GM23338 (cell line): ENCODE data around the gene ATP6V1E1. TPM values are rescaled to one million over a fixed set of nuclear protein-coding genes. Genes with fewer than 3 reads are reported as not detected.

Experiments used
- ATAC-seq: fragments of 200-7000 bp; cut with Tn5 transposase; 3 replicates; pipeline ENCODE4 v1.9.1; 2020
- DNase-seq: peaks from one replicate; pipeline ENCODE4 v3.0.0-alpha.2; 2015; ENCODE audit warnings: low spot score
- H2AFZ ChIP-seq: fragments of 200-600 bp; sonication (generic); 2 replicates; pipeline ENCODE4 v1.8.0; 2016; ENCODE audit warnings: antibody characterized with exemption, mild to moderate bottlenecking, moderate library complexity
- H3F3A ChIP-seq: fragments of 200-600 bp; sonication (generic); replicated peaks from 2 replicates; pipeline ENCODE4 v1.8.0; 2017; ENCODE audit warnings: antibody characterized with exemption, mixed run types, low read depth
- H3K27ac ChIP-seq: fragments of 200-600 bp; sonication (generic); 2 replicates; pipeline ENCODE4 v1.6.1; 2016; ENCODE audit warnings: low read depth
- H3K27me3 ChIP-seq: fragments of 200-600 bp; sonication (generic); 2 replicates; pipeline ENCODE4 v1.8.0; 2016; ENCODE audit warnings: mild to moderate bottlenecking, mixed run types, moderate library complexity; ENCODE audit not compliant: insufficient read depth
- H3K36me3 ChIP-seq: fragments of 200-600 bp; sonication (generic); 2 replicates; pipeline ENCODE4 v1.8.0; 2016; ENCODE audit warnings: mild to moderate bottlenecking; ENCODE audit not compliant: insufficient read depth
- H3K4me1 ChIP-seq: fragments of 200-600 bp; sonication (generic); 2 replicates; pipeline ENCODE4 v1.8.0; 2016; ENCODE audit warnings: mild to moderate bottlenecking, moderate library complexity; ENCODE audit not compliant: insufficient read depth
- H3K4me2 ChIP-seq: fragments of 200-600 bp; sonication (generic); 2 replicates; pipeline ENCODE4 v1.7.1; 2017; ENCODE audit warnings: mixed run types
- H3K4me3 ChIP-seq: fragments of 200-600 bp; sonication (generic); 2 replicates; pipeline ENCODE4 v1.6.1; 2016; ENCODE audit warnings: mixed run types
- H3K79me2 ChIP-seq: fragments of 200-600 bp; sonication (generic); replicated peaks from 2 replicates; pipeline ENCODE4 v1.8.0; 2017; ENCODE audit warnings: mild to moderate bottlenecking; ENCODE audit not compliant: insufficient read depth
- H3K9me2 ChIP-seq: fragments of 200-600 bp; sonication (generic); 2 replicates; pipeline ENCODE4 v1.8.0; 2017; ENCODE audit not compliant: insufficient read depth
- H4K20me1 ChIP-seq: fragments of 200-600 bp; sonication (generic); replicated peaks from 2 replicates; pipeline ENCODE4 v1.8.0; 2017; ENCODE audit warnings: mild to moderate bottlenecking; ENCODE audit not compliant: insufficient read depth
- H3K27ac Mint-ChIP-seq: 2 replicates; pipeline ENCODE4 v1.8.0; 2020; ENCODE audit warnings: inconsistent platforms, mild to moderate bottlenecking, moderate library complexity, mixed read lengths
- H3K27me3 Mint-ChIP-seq: 3 replicates; pipeline ENCODE4 v1.8.0; 2022; ENCODE audit warnings: low read depth, mild to moderate bottlenecking, moderate library complexity, mixed read lengths, inconsistent platforms; ENCODE audit not compliant: insufficient read depth, poor library complexity
- H3K36me3 Mint-ChIP-seq: 3 replicates; pipeline ENCODE4 v1.8.0; 2021; ENCODE audit warnings: low read depth, mild to moderate bottlenecking, inconsistent platforms, moderate library complexity, mixed read lengths
- H3K4me1 Mint-ChIP-seq: 3 replicates; pipeline ENCODE4 v1.8.0; 2020; ENCODE audit warnings: mild to moderate bottlenecking, inconsistent platforms, mixed read lengths
- H3K4me3 Mint-ChIP-seq: 3 replicates; pipeline ENCODE4 v1.8.0; 2021; ENCODE audit warnings: moderate library complexity, mild to moderate bottlenecking, inconsistent platforms, mixed read lengths
- H3K9me3 Mint-ChIP-seq: 3 replicates; pipeline ENCODE4 v1.8.0; 2020; ENCODE audit warnings: moderate library complexity, mild to moderate bottlenecking, inconsistent platforms, mixed read lengths
- CREB1 ChIP-seq: fragments of 250-450 bp; sonication (Bioruptor Pico); IDR thresholded peaks from 2 replicates; pipeline ENCODE4 v1.5.0; 2020; ENCODE audit warnings: low read depth, mild to moderate bottlenecking, moderate library complexity
- EZH2 ChIP-seq: fragments of 200-600 bp; sonication (generic); IDR thresholded peaks from one replicate; pipeline ENCODE4 v1.8.0; 2017; ENCODE audit warnings: antibody characterized with exemption, mild to moderate bottlenecking, low read depth; ENCODE audit not compliant: unreplicated experiment
- EZH2phosphoT487 ChIP-seq: fragments of 200-600 bp; sonication (generic); IDR thresholded peaks from one replicate; pipeline ENCODE4 v1.8.1; 2018; ENCODE audit warnings: antibody characterized with exemption; ENCODE audit not compliant: unreplicated experiment
- JUNB ChIP-seq: IDR thresholded peaks from one replicate; pipeline ENCODE4 v1.6.1; 2016; ENCODE audit warnings: antibody characterized with exemption; ENCODE audit not compliant: unreplicated experiment
- NANOG ChIP-seq: IDR thresholded peaks from 2 replicates; pipeline ENCODE4 v1.6.1; 2016; ENCODE audit warnings: antibody characterized with exemption, borderline replicate concordance
- POLR2AphosphoS5 ChIP-seq: IDR thresholded peaks from 2 replicates; pipeline ENCODE4 v1.6.1; 2016; ENCODE audit warnings: antibody characterized with exemption, low read depth
- ZNF114 ChIP-seq: fragments of 250-450 bp; sonication (Bioruptor Pico); IDR thresholded peaks from 2 replicates; pipeline ENCODE4 v1.5.0; 2020; ENCODE audit warnings: mild to moderate bottlenecking, moderate library complexity
- ZNF331 ChIP-seq: fragments of 250-450 bp; sonication (Bioruptor Pico); IDR thresholded peaks from 2 replicates; pipeline ENCODE4 v1.5.0; 2020; ENCODE audit warnings: low read depth, mild to moderate bottlenecking, moderate library complexity
- polyA plus RNA-seq: library from polyadenylated mRNA; unstranded; fragments of >200 nt; fragmentation: Nextera tagmentation; extraction: Ambion mirVana; gene quantifications from 2 replicates; pipeline ENCODE4 v1.2.1, GENCODE V29; 2016
- total RNA-seq: library from RNA; depleted of rRNA; stranded (reverse); fragments of >200 nt; shearing (Covaris generic); gene quantifications from 2 replicates; pipeline ENCODE4 v1.2.3, GENCODE V29; 2014
- TF ChIP-seq, protein P1 (sequence below): IDR thresholded peaks from one replicate; pipeline ENCODE4 v1.6.1; 2018; ENCODE audit warnings: antibody characterized with exemption; ENCODE audit not compliant: unreplicated experiment
- TF ChIP-seq, protein P2 (sequence below), 2 experiments: fragments of 200-600 bp in 1 of 2; sonication (generic) in 1 of 2; conservative IDR thresholded peaks; 2 replicates each; pipeline versions ENCODE4 v1.5.1 to v1.6.1; 2016 to 2017; ENCODE audit warnings: antibody characterized with exemption in 2 of 2, low read depth in 2 of 2, mild to moderate bottlenecking in 2 of 2, moderate library complexity in 1 of 2
- TF ChIP-seq, protein P3 (sequence below): IDR thresholded peaks from 2 replicates; pipeline ENCODE4 v1.6.1; 2016; ENCODE audit warnings: antibody characterized with exemption

Gene ATP6V1E1
- total and polyA plus RNA-seq, 2 experiments from 2014 or later, result 74.5 to 81.7 TPM

DNA sequence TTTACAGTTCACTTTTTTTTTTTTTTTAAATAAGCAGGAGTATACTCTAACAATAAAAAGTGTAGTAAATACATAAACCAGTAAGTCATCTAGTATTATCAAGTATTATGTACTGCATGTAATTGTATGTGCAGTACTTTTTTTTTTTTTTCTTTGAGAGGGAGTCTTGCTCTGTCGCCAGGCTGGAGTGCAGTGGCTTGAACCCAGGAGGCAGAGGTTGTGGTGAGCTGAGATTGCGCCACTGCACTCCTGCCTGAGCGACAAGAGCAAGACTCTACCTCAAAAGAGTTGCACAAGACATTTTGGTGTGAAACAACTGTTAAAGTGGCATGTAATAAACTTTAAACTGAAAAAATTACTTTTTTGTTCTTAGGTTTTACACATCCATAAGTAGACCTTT lies 26.7 kb upstream of the ATP6V1E1 start (continued):
- no peak for TF ChIP-seq EZH2phosphoT487
- TF ChIP-seq, protein P1, sequence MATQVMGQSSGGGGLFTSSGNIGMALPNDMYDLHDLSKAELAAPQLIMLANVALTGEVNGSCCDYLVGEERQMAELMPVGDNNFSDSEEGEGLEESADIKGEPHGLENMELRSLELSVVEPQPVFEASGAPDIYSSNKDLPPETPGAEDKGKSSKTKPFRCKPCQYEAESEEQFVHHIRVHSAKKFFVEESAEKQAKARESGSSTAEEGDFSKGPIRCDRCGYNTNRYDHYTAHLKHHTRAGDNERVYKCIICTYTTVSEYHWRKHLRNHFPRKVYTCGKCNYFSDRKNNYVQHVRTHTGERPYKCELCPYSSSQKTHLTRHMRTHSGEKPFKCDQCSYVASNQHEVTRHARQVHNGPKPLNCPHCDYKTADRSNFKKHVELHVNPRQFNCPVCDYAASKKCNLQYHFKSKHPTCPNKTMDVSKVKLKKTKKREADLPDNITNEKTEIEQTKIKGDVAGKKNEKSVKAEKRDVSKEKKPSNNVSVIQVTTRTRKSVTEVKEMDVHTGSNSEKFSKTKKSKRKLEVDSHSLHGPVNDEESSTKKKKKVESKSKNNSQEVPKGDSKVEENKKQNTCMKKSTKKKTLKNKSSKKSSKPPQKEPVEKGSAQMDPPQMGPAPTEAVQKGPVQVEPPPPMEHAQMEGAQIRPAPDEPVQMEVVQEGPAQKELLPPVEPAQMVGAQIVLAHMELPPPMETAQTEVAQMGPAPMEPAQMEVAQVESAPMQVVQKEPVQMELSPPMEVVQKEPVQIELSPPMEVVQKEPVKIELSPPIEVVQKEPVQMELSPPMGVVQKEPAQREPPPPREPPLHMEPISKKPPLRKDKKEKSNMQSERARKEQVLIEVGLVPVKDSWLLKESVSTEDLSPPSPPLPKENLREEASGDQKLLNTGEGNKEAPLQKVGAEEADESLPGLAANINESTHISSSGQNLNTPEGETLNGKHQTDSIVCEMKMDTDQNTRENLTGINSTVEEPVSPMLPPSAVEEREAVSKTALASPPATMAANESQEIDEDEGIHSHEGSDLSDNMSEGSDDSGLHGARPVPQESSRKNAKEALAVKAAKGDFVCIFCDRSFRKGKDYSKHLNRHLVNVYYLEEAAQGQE, result no peak
- no peak for TF ChIP-seq ZNF114 (CRISPR knock-in tag)
- no peak for TF ChIP-seq EZH2
- TF ChIP-seq, protein P2, sequence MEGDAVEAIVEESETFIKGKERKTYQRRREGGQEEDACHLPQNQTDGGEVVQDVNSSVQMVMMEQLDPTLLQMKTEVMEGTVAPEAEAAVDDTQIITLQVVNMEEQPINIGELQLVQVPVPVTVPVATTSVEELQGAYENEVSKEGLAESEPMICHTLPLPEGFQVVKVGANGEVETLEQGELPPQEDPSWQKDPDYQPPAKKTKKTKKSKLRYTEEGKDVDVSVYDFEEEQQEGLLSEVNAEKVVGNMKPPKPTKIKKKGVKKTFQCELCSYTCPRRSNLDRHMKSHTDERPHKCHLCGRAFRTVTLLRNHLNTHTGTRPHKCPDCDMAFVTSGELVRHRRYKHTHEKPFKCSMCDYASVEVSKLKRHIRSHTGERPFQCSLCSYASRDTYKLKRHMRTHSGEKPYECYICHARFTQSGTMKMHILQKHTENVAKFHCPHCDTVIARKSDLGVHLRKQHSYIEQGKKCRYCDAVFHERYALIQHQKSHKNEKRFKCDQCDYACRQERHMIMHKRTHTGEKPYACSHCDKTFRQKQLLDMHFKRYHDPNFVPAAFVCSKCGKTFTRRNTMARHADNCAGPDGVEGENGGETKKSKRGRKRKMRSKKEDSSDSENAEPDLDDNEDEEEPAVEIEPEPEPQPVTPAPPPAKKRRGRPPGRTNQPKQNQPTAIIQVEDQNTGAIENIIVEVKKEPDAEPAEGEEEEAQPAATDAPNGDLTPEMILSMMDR (conservative IDR thresholded peaks at IDR 0.05; ENCODE audit: low read depth in 2 of 2), result no peak
- TF ChIP-seq JUNB, result no peak

DNA sequence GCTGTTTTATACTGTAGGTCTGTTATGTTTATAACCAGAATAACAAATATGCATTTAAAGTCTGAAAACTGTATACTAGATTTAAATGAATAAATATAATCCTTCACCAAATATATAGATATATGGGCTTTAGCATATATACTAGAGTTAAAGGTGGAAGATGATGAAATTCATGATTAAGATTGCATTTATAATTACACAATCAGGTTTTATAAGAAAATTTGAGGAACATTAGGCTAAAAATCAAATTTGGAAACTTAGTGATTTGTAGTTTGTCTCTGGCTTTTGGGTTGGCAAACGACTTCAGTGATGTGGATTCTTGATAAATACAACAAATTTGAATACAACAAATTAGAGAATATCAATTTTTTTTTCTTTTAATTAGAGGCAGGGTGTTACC lies 20.0 kb upstream of the ATP6V1E1 start:
- H3K36me3 Mint-ChIP-seq, result peaks cover 18% of the 10 kb centered on the region
- H3K4me1 Mint-ChIP-seq, result no peaks in the 10 kb centered on the region
- ATAC-seq (no peak), DNase-seq (no peak)
- H3K27me3 Mint-ChIP-seq, result no peaks in the 10 kb centered on the region
- H3K9me3 Mint-ChIP-seq, result peaks cover 8% of the 10 kb centered on the region
- Histone ChIP-seq H3K9me2 (no peaks in the 10 kb centered on the region), H3K36me3 (no peaks in the 10 kb centered on the region), H3K27me3 (no peaks in the 10 kb centered on the region), H3K4me3 (no peak overlapping the region), H3F3A (peaks cover 5% of the 10 kb centered on the region; the same call in 1 of the 2 replicates), H3K4me1 (no peaks in the 10 kb centered on the region), H3K27ac (no peak overlapping the region), H2AFZ (no peak overlapping the region), H3K79me2 (peaks cover 7% of the 10 kb centered on the region; the same call in 1 of the 2 replicates), H3K4me2 (no peak overlapping the region), H4K20me1 (peaks cover 3% of the 10 kb centered on the region; the same call in 1 of the 2 replicates)
- H3K27ac Mint-ChIP-seq, result no peak overlapping the region
- no peak overlapping the region for H3K4me3 Mint-ChIP-seq
- TF ChIP-seq CREB1 (CRISPR knock-in tag) (no peak), EZH2phosphoT487 (no peak), POLR2AphosphoS5 (no peak), ZNF331 (CRISPR knock-in tag) (no peak), NANOG (no peak), EZH2 (no peak), JUNB (no peak)
- TF ChIP-seq, protein P1, result no peak
- TF ChIP-seq, protein P2 (conservative IDR thresholded peaks at IDR 0.05; ENCODE audit: low read depth in 2 of 2), result no peak
- TF ChIP-seq, protein P3, sequence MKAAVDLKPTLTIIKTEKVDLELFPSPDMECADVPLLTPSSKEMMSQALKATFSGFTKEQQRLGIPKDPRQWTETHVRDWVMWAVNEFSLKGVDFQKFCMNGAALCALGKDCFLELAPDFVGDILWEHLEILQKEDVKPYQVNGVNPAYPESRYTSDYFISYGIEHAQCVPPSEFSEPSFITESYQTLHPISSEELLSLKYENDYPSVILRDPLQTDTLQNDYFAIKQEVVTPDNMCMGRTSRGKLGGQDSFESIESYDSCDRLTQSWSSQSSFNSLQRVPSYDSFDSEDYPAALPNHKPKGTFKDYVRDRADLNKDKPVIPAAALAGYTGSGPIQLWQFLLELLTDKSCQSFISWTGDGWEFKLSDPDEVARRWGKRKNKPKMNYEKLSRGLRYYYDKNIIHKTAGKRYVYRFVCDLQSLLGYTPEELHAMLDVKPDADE, result no peak
